Effector memory CD8-positive, alpha-beta T cell (primary cell): ENCODE measurements around the gene CACNA2D2.
A peak's percentile ranks its signal among the peaks of the same experiment; 100 is the strongest.

Experiments used
- ATAC-seq: fragments of 150-1000 bp; cut with Tn5 transposase; replicated peaks from 2 replicates; pipeline ENCODE4 v1.10.0; 2021; ENCODE audit warnings: mild to moderate bottlenecking, moderate library complexity
- DNase-seq, 3 experiments: peaks; one replicate each; pipeline ENCODE4 v3.0.0; 2021
- H3K27ac Mint-ChIP-seq, 2 donors: one replicate each; pipeline ENCODE4 v1.8.0; 2022; ENCODE audit warnings: mild to moderate bottlenecking in 2 of 2, mixed read lengths in 2 of 2, moderate library complexity in 2 of 2
- H3K27me3 Mint-ChIP-seq, 2 donors: one replicate each; pipeline ENCODE4 v1.8.0; 2022; ENCODE audit warnings: mixed read lengths in 2 of 2
- H3K36me3 Mint-ChIP-seq: one replicate; pipeline ENCODE4 v1.8.0; 2022; ENCODE audit warnings: mild to moderate bottlenecking, moderate library complexity, mixed read lengths; ENCODE audit not compliant: insufficient read depth
- H3K4me1 Mint-ChIP-seq, 2 donors: one replicate each; pipeline ENCODE4 v1.8.0; 2022; ENCODE audit warnings: low read depth in 2 of 2, mixed read lengths in 2 of 2
- H3K4me3 Mint-ChIP-seq, 2 donors: one replicate each; pipeline ENCODE4 v1.8.0; 2022; ENCODE audit warnings: mild to moderate bottlenecking in 2 of 2, mixed read lengths in 2 of 2, moderate library complexity in 2 of 2
- H3K9me3 Mint-ChIP-seq, 2 donors: one replicate each; pipeline ENCODE4 v1.8.0; 2022; ENCODE audit warnings: mixed read lengths in 2 of 2

The CACNA2D2 gene

GRCh38 chr3:50350213-50350526 is 153.3 kb downstream of the CACNA2D2 start:
- no peaks in the 10 kb centered on the region for H3K27me3 Mint-ChIP-seq
- DNase-seq (no peak), ATAC-seq (no peak)
- H3K36me3 Mint-ChIP-seq, result peaks cover 49% of the 10 kb centered on the region
- peak overlapping the region; percentile 94 to 95 for H3K27ac Mint-ChIP-seq
- H3K4me1 Mint-ChIP-seq, result peaks cover 44 to 52% of the 10 kb centered on the region in 2 donors
- no peaks in the 10 kb centered on the region for H3K9me3 Mint-ChIP-seq
- H3K4me3 Mint-ChIP-seq, result peak overlapping the region; percentile 91 to 96

- ATAC-seq, result peak; percentile 22
- DNase-seq, result peak; percentile 75 to 76 (median 75)
- Mint-ChIP-seq H3K27me3 (no peaks in the 10 kb centered on the region), H3K36me3 (peaks cover 32% of the 10 kb centered on the region), H3K4me3 (peak overlapping the region; percentile 47 to 78), H3K9me3 (no peaks in the 10 kb centered on the region), H3K4me1 (peaks cover 48 to 50% of the 10 kb centered on the region in 2 donors), H3K27ac (peak overlapping the region in 1 of 2 donors; percentile 85)
These were observed 156.1 kb downstream of the CACNA2D2 start for GRCh38 chr3:50347187-50347813.

DNA sequence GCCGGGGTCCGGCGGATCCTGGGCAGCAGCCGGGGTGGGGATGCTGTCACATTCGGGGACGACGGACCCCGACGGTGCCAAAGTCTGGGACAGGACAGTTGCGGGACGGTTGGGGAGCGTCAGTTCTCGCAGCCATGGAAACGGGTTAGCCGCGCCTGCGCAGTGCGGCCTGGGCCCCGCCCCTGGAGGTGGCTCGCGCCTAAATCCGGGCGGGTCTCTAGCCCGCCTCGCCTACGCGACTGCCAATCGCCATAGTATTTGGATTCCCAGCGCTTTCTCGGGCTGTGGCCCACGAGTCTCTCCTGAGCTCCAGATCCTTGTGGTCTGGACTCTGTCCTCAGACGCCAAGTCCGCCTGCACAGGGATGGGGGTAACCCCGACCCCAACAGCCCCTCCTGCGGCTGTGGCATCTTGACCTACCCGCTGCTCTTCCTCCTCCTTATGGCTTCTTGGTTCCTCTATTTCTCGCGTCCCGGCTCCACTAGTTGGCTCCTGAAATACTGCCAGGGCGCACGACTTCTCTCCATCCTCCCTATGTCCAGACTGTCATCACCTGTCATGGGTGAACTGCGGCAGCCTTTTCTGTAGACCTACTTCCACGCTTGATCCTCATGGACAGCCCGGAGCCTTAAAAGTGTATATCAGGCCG is 157.7 kb downstream of the CACNA2D2 start, which contains the start of gene ZMYND10:
Gene ZMYND10, minus strand, starts transcription at position 147 of the 649 bp plus-strand sequence. CDS start 153 bp downstream, outside the sequence.
- H3K9me3 Mint-ChIP-seq, result no peaks in the 10 kb centered on the region
- DNase-seq, result peak; percentile 57 to 69 (median 65)
- no peak for ATAC-seq
- peak within 1 kb of the TSS in 1 of 2 donors; percentile 79 for H3K27ac Mint-ChIP-seq
- H3K36me3 Mint-ChIP-seq, result peaks cover 33% of the 10 kb centered on the region
- H3K4me1 Mint-ChIP-seq, result peaks cover 50 to 56% of the 10 kb centered on the region in 2 donors
- no peaks in the 10 kb centered on the region for H3K27me3 Mint-ChIP-seq
- peak within 1 kb of the TSS; percentile 55 to 78 for H3K4me3 Mint-ChIP-seq

DNA sequence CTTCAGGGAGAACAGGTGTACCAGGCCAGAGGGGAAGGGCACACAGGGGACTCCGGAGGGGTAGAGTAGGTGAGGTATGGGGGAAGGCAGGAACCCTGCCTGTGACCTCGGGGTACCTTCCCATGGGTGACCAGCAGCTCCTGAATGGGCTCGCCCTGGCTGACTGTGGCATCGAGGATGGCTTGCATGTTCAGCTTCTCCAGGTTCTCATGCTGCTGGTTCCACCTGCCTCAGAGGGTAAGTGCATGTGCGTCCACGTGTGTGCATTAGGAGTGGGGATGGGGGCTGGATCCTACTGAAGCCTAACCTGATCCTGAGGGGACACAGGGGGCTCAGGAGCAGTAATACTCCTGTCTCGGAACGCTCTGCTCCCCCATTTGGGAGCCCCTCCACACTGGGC is 158.4 kb downstream of the CACNA2D2 start:
- Mint-ChIP-seq H3K36me3 (peaks cover 33% of the 10 kb centered on the region), H3K4me1 (peaks cover 43 to 51% of the 10 kb centered on the region in 2 donors), H3K27me3 (no peaks in the 10 kb centered on the region), H3K27ac (no peak overlapping the region), H3K4me3 (peak overlapping the region; percentile 55 to 78), H3K9me3 (no peaks in the 10 kb centered on the region)
- no peak for ATAC-seq
- no peak for DNase-seq

- Mint-ChIP-seq H3K4me1 (peaks cover 45 to 57% of the 10 kb centered on the region in 2 donors), H3K4me3 (peak overlapping the region in 1 of 2 donors; percentile 8), H3K9me3 (no peaks in the 10 kb centered on the region), H3K27me3 (no peaks in the 10 kb centered on the region), H3K36me3 (peaks cover 42% of the 10 kb centered on the region), H3K27ac (peak overlapping the region in 1 of 2 donors; percentile 85)
- ATAC-seq (no peak), DNase-seq (no peak)
These were observed 160.4 kb downstream of the CACNA2D2 start for GRCh38 chr3:50342813-50343633.

DNA sequence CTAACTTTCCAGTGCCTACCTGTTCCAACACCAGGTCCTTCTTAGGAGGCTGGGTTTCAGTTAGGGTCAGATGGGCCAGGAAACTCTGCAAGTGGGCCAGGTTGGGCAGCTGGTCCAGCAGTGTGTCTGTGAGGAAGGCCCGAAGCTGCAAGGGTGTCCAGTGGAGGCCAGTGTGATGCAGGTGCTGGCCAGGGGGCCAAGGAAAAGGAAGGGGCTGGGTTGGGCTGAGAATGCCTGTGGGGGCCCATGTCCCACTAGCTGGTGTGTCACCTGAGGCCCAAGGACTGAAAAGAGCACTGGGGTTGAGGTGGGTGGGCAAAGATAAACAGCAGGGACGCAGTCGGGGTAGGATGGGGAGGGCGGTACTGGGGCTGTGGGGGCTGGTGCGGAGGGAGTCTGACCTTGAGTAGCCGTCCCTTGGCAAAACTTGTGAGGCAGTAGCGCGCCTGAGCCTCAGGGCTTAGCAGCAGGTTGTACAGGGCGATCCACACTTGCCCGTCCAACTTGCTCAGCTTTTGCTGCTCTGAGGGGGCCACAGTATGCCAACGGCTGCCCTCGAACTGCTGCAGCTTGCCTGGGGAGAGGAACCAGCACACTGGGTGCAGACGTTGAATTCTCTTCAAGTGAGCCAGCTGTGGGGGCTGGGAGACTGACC is 161.3 kb downstream of the CACNA2D2 start:
- peak overlapping the region in 1 of 2 donors; percentile 85 for H3K27ac Mint-ChIP-seq
- H3K4me1 Mint-ChIP-seq, result peaks cover 44 to 56% of the 10 kb centered on the region in 2 donors

GRCh38 chr3:50341537-50341936 is 161.9 kb downstream of the CACNA2D2 start:
- ATAC-seq, result no peak
- peaks cover 44 to 60% of the 10 kb centered on the region in 2 donors for H3K4me1 Mint-ChIP-seq

More for the DNA sequence above, 161.3 kb downstream of the CACNA2D2 start:
- Mint-ChIP-seq H3K27me3 (no peaks in the 10 kb centered on the region), H3K4me3 (no peak overlapping the region), H3K9me3 (no peaks in the 10 kb centered on the region), H3K36me3 (peaks cover 42% of the 10 kb centered on the region)
- no peak for ATAC-seq
- DNase-seq, result no peak

GRCh38 chr3:50340448-50341329 is 162.7 kb downstream of the CACNA2D2 start, which contains the start of gene RASSF1:
RASSF1 (minus strand) TSS chr3:50340836; CDS start chr3:50340805, 31 bp downstream.
- Mint-ChIP-seq H3K4me3 (peak within 1 kb of the TSS; percentile 97), H3K27ac (peak within 1 kb of the TSS; percentile 95 to 96), H3K27me3 (no peaks in the 10 kb centered on the region), H3K4me1 (peaks cover 46 to 65% of the 10 kb centered on the region in 2 donors), H3K36me3 (peaks cover 55% of the 10 kb centered on the region), H3K9me3 (no peaks in the 10 kb centered on the region)
- ATAC-seq, result peak; percentile 37
- peak; percentile 63 to 72 (median 67) for DNase-seq

More at GRCh38 chr3:50341537-50341936, 161.9 kb downstream of the CACNA2D2 start:
- peak in 2 of 3 experiments; percentile 32 to 45 for DNase-seq
- peaks cover 46% of the 10 kb centered on the region for H3K36me3 Mint-ChIP-seq
- H3K9me3 Mint-ChIP-seq, result no peaks in the 10 kb centered on the region
- no peaks in the 10 kb centered on the region for H3K27me3 Mint-ChIP-seq
- H3K27ac Mint-ChIP-seq, result peak overlapping the region in 1 of 2 donors; percentile 85
- H3K4me3 Mint-ChIP-seq, result peak overlapping the region; percentile 97

DNA sequence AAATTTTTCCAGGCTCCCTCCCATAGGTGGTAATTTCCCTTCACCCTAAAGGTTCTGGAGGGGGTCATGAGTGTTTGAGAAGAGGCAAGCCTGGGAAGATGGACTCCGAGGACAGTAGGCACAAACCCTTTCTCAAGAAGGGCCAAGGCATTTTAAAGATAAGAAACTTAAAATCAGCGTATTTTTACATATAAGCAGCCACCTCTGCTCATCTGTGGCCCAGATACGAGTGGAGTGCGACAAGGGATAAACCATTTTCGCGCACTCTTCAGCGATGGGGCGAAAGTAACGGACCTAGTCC is 163.3 kb downstream of the CACNA2D2 start:
- no peak for ATAC-seq
- H3K36me3 Mint-ChIP-seq, result peaks cover 60% of the 10 kb centered on the region
- no peaks in the 10 kb centered on the region for H3K27me3 Mint-ChIP-seq
- H3K27ac Mint-ChIP-seq, result peak overlapping the region; percentile 95 to 96
- H3K4me1 Mint-ChIP-seq, result peaks cover 50 to 71% of the 10 kb centered on the region in 2 donors
- no peaks in the 10 kb centered on the region for H3K9me3 Mint-ChIP-seq
- peak overlapping the region; percentile 97 for H3K4me3 Mint-ChIP-seq
- no peak for DNase-seq

DNA sequence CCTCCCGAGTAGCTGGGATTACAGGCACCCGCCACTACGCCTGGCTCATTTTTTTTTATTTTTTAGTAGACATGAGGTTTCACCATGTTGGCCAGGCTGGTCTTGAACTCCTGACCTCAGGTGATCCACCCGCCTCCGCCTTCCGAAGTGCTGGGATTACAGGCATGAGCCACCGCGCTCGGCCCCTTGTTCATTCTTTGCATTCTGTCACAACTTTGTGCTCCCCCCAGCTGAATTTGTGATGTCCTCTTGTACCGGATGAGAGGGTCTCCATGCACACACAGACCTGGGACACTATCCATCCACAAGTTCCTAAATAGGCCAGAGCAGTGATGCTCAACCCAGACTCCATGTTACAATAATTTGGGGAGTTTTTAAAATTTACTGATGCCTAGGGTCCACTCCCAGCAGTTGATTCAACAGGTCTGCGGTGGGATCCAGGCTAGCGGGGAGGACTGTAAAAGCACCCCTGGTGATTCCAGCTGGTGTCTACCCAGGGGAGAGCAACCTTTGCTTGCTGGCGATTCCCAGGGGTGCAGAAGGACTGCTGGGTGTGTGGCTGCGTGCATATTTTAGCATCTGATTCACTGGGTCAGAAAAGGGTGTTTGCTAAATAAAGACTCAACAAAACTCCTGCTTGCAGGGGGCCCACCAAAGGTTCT is 163.8 kb downstream of the CACNA2D2 start:
- Mint-ChIP-seq H3K27me3 (no peaks in the 10 kb centered on the region), H3K4me1 (peaks cover 50 to 73% of the 10 kb centered on the region in 2 donors), H3K9me3 (no peaks in the 10 kb centered on the region), H3K27ac (peak overlapping the region; percentile 95 to 96), H3K4me3 (peak overlapping the region; percentile 97), H3K36me3 (peaks cover 61% of the 10 kb centered on the region)
- no peak for DNase-seq
- no peak for ATAC-seq

DNA sequence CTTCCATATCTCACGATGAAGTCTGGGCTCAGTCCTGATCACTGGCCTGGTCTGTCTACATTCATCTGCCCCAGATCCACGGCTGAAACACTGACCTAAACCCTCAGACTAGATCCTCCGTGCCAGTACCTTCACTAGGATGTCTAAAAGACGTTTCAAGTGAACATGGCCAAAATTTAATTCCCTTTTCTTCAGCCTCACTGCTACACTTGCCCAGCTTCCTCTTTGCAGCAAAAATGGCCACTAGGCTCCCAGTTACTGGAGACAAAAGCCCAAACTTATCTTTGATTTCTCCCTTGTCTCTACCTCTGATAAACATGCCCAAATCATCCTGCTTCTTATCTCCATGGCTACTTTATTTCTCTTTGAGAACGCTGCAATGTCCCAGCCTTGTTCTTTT is 164.5 kb downstream of the CACNA2D2 start:
- DNase-seq, result no peak
- Mint-ChIP-seq H3K4me1 (peaks cover 54 to 76% of the 10 kb centered on the region in 2 donors), H3K36me3 (peaks cover 65% of the 10 kb centered on the region), H3K27ac (peak overlapping the region; percentile 95 to 96), H3K9me3 (no peaks in the 10 kb centered on the region), H3K4me3 (peak overlapping the region; percentile 97), H3K27me3 (no peaks in the 10 kb centered on the region)
- no peak for ATAC-seq
